IPS-NIHi11 (cell line): Measurements from ENCODE around the gene SRRD.
"Not testable (repeated sequence)": the region's sequence is repeated elsewhere in the genome, so short reads cannot be mapped to it uniquely, and the experiment has no call there.

Experiments
- DNase-seq: peaks from one replicate; pipeline ENCODE4 v3.0.0; 2012; ENCODE audit warnings: mixed read lengths, low spot score

Gene SRRD, protein sequence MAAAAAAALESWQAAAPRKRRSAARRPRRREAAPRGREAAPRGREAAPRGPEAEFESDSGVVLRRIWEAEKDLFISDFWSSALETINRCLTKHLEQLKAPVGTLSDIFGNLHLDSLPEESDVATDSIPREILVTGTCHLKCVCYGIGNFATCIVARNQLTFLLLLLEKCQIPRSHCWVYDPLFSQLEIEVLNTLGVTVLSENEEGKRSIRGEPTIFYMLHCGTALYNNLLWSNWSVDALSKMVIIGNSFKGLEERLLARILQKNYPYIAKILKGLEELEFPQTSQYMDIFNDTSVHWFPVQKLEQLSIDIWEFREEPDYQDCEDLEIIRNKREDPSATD

DNA sequence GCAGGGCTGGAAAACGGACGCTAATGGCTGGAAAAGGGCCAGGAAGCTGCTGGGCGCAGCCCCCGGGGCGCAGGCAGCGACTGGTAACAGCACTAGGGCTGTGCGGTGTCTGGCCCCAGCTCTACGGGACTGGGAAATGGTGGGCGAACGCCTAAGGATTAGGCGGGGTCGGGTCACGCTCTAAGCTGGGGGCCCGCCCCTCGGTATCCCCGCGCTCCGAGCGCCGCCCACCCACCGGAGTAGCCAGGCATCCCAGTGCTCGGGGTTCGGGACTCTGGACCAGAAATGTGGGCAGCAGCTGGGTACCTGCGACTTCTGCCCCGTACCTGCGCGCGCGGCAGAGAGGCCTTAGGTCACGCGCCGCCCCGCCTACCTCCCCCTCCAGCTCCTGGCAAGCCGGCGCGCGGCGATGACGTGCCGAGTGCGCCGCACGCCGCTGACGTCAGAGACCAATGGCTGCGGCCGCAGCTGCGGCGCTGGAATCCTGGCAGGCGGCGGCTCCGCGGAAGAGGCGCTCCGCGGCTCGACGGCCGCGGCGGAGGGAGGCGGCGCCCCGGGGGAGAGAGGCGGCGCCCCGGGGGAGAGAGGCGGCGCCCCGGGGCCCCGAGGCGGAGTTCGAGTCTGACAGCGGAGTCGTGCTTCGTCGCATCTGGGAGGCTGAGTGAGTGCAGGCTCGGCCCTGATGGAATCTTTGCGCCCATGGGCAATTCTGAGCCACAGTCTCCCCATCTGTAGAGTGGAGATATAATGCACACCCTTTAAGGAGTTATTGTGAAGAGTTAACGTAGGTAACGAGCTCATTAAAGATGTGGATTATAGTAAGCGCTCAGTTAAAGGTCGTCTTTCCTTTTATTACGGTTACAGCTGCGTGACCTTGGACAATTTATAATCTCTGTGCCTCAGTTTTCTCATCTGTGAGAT is at the start of gene SRRD, which contains the start of gene HPS4:
Gene SRRD, plus strand, starts transcription at position 439 of the 921 bp plus-strand sequence. Its CDS starts 14 bp downstream, at position 453.
Gene HPS4, minus strand, starts transcription at position 345 of the 921 bp plus-strand sequence. CDS start 2,021 bp downstream, outside the sequence.
- peak; percentile 98 for DNase-seq

DNA sequence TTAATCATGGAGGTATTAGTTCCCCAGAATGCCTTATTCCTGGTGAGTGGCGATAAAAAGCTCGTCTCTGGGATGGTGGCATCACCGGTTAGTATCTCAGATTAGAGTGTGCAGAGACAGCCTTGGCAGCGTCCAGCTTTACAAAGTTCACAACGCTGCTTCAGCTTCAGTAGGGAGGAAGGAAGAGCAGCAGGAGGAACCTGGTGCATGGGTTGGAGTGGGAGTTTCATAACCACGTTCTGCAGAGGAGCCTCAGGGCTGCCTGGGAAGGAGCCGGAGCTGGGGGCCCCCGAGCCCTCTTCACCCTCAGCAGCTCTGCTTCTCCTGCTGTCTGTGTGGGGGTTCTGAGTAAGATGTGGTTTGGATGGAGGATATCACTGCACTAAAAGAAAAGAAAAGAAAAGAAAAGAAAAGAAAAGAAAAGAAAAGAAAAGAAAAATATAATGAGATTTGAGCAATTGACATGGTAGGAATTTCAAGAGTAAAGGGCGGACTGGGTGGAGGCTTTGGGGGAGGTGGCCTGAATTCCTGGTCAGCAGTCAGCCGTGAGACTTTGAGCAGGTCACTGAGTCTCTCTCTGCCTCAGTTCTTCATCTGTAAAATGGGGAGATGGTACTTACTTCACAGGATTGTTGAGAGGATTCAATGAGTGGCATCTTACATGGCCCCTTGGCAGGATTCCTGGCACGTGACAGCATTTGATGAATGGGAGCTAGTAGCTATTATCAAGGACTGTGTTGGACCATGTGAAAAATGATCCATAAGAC is 48.2 kb upstream of the SRRD start:
- no peak for DNase-seq

DNA sequence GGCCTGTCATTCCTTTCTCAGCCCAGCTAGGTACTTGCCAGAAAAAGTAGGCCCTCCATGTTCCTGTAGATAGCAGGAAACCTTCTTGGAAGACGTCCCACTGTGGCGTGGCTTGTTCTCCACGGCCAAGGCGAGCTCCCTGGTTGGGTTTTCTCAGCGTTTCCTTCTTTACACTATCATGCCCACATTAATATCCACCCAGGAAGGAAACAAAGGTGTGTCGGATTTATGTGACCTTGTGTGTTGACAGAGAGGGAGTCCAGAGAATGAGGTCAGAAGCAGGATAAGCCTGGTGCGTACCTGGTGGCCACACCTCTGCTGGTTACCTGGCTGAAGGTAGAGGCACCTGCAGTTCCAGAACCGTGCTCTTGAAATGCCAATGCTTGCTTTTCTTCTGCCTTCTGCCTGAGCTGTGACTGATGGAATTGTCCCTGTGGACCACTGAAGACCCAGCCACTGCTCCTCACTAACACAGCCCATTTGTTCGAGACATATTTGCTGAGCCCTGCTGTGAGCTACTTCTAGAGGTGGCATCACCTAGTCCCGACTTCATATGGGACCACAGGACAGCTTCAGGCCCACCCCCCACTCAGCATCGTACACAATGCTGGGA is 46.7 kb upstream of the SRRD start:
- DNase-seq, result no peak

DNA sequence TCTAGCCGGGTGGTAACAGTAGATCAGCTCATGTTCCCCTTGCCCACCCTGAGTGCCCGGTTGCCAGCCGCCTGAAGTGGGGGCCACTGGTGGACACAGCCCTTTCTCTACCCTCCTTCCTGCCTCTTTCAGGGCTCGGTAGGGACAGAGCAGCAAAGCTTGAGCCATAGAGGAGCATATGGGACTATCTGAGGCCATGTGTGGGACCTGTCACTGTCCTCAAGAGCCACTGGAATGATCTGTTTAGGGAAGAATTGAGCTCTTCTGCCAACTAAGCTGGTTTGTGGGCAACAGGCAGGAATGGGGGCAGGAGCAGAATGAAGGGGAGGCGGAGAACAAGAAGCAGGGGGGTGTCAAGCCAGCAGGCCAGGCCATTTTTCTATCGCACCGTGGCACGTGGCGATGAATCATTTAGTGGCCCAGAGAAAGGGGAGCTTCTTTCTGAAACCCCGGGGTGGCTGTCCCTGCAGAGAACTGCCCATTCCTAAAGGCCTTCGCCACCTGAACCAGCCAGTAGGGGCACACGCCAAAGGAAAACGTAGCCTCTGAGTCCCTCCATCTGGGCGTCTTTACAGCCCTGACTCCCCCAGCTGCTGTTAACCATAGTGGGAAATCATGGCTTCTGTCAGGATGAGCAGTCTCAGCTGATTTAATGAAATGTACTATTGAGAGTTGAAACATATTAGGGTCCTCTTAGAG is 45.8 kb upstream of the SRRD start:
- peak; percentile 44 for DNase-seq

DNA sequence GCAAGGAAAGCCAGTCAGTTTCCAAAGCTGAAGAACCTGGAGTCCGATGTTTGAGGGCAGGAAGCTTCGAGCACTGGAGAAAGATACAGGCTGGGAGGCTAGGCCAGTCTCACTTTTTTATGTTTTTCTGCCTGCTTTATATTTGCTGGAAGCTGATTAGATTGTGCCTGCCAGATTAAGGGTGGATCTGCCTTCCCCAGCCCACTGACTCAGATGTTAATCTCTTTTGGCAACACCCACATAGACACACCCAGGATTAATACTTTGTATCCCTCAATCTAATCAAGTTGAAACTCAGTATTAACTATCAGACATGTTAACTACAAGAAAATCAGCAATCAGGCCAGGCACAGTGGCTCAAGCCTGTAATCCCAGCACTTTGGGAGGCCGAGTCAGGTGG is 44.9 kb upstream of the SRRD start:
- DNase-seq, result not testable (repeated sequence)

DNA sequence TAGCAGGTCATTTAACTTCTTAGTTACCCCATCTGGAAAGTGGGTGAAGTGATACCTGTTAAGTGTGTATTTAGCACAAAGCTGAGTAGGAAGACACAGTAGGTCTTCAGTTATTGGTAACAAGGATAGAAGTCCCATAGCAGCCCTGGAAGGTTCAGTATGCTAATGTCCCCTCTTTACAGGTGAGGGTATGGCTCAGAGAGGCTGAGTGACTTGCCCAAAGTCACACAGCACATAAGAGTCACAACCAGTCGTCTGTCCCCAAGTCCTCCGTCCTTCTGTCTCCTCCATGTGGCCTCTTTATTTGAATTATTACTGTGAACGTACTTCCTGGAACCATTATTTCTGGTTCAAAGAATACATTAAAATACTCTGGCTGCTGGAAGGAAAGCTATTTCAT is 44.1 kb upstream of the SRRD start:
- no peak for DNase-seq

DNA sequence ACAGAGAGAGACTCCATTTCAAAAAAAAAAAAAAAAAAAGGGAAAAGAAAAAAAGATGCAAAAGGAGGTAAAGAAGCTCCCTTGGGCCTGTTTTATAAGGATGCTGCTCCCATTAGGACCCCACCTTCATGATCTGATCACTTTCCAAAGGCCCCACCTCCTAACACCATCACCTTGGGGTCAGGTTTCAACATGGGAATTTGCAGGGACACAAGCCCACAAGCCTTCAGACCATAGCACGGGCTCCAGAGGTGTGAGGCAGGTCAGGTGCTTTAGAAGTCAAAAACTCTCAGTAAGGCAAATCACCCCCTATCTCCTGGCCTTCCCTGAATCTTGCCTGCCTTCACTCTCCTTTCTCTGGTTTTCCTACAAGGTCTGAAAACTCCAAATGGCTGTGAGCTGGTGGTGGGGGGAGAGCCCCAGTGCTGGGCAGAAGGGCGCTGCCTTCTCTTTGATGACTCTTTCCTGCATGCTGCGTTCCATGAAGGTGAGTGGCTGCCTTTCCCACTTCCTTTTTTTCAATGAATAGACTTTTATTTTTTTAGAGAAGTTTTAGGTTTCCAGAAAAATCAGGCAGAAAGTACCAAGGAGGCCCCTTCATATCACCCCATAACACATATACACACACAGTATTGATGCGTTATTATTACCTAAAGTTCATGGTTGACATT is 41.5 kb upstream of the SRRD start:
- peak; percentile 37 for DNase-seq

DNA sequence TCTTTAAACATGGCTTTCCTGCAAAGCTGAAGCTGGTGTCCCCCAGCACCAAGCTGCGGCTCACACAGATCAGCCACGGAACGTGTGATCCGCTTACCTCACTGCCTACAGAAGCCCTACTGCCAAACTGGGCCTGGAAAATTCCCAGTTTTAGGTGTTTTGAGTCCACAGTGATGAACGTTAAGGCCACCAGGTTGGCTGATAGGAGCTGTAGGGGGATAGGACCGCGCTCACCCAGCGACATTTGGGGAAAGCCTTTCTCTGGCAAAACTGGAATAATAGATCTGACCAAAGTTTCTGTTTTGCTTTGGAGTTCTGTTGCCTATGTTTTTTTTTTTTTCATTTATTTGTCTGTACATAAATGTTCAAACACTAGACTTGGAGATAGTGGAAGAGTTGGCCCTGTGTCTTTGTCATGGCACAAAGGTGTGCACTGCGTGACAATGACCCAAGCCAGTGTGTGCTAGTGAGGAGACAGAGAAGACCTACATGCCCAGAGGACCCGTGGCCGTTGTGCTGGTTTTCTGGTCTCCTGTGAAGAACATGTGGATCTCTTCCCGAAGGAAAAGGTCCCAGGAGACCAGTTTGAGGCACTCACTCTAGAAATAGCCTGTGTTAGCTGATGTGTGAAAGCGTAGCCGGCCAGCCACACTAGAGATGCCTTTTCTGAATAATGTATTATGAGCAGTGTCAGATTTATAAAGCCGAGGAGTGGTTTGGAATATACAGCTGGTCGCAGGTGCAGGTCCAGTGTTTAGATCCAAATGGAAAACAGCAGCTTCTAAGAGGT is 39.6 kb upstream of the SRRD start:
- DNase-seq, result no peak

DNA sequence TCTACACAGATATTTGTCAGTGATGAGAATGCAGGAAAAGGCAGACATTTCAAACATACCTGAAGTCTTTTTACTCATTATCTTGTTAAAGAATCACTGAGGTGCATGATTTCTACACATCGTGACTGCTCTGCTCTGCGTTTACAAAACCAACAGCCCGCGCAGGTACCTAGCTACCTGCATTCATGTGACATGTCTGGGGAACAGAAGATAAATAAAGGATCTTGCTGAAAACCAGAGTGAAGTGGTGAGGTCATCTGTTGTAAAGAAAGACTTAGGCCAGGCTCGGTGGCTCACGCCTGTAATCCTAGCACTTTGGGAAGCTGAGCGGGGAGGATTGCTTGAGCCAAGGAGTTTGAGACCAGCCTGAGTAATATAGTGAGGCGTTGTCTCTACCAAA is 38.9 kb upstream of the SRRD start:
- DNase-seq, result no peak

DNA sequence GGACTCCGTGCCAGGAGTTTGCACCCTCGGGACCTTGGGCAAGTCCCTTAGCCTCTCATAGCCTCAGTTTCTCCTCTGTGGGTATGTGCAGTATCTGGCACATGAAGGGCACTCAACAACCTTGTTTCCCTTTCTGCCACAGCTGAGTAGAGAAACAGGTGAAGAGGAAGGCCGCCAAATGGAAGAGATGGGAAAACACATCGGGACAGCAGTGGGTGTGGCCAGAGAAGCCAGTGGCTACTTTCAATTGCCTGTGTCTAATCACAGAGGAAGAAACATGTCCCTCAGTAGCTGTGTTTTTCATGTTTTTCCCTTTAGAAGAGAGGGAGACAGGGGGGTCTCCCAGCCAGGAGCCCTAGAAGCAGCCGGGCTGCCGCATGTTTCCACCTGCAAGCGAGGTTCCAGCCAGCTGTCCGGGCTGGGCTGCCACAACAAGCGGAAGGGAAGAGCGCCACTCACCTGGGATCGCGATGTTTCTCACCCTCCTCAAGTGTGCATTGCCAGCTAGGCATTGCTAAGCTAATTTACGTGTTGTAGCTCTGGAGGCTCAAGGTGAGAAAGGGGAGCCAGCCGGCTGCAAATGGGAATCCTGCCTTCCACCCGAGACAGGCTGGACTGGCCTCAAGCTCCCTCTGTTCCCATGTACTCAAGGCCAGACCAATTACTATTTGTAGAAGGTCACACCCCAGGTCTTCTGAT is 38.0 kb upstream of the SRRD start:
- DNase-seq, result no peak

DNA sequence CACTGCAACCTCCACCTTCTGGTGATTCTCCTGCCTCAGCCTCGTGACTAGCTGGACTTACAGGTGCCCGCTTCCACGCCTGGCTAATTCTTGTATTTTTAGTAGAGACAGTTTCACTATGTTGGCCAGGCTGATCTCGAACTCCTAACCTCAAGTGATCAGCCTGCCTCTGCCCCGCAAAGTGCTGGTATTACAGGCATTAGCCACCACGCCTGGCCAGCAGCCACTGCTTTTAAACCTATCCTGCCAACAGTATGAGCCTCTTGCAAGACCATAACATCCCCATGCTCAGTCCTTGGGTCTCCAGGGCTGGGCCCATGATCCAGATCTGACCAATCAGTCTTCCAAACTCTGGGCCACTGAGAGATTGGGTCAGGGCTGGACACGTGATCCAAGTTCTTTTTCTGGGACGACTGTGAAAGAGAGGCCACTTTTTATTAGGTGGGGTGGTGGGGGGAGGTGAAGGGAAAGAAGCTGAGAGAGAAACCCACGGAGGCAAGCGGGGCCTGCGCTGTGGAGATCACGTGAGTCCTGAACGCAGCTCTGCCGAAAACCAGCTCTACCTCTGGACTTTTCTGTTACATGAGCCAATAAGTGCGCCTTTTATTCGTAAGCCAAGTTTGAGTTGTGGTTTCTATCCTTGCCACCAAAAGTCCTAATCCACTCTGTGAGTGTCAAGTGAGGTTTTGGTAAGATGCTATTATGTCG is 36.7 kb upstream of the SRRD start:
- DNase-seq, result no peak

DNA sequence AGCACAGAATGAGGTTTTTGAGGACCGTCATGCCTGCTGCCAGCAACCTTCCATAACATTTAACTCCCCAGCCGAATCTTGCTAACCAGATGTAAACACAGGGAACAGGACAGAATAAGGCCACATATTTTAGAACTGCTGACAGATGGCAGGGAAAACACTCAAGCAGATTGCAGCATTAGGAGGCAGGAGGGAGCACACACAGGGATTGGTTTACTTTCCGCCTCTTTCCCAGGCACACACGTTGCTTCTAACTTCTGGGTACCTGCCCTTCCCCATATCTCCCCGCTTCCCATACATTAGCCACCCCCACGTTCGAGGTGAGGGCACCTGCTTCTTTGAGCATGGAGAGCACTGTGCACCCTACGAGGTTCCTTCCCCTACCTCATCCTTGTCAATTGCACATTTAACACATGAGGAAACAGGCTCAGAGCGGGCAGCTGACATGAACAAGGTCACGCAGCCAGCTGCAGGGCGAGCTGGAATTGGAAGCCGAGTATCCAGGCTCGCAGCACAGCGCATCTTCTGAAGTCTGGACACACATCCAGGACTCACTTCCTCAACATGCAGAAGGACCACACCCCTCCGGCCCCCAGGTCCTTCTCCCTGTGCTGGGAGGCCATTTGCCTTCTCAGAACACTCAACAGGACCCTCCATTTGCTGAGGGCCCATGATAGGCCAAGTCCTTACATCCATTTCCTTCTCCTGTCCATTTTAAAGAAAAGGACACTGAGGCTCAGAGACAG is 35.9 kb upstream of the SRRD start:
- no peak for DNase-seq

DNA sequence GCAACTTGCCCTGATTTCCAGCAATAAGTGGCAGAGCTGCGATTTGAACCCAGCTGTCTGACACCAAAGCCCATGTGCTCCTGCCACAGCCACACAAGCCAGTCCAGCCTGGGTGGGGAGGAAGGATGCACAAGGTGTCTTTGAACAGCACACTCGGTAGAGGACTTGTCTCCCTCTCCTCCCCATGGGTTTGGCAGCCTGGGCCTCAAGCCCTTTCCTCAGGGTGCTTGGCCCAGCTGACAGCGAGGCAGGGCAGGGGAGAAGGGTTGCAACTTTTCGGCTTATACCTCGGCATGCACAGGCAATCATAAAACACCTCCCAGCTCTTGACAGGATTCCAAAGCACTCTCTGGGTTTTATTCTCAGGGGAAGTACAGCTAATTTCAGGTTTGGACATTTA is 35.3 kb upstream of the SRRD start:
- DNase-seq, result no peak

DNA sequence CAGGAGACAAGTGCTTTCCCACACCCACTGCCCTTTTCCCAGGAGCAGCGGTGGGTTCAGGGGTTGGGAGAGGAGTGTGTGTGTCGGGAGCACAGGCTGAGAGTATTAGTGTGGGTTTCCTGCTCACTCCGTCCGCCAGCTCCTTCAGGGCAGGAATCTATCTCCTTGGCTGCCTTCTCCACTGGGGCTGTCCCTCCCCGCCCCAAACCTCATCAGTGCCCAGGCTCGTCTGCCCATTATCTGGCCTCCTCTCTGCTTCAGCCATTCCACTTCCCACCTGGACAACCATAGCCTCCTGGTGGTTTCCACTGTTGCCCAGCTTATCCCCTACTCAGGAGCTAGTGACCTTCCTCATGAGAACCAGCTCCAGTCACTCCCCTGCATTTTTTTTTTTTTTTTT is 34.7 kb upstream of the SRRD start:
- DNase-seq, result no peak

DNA sequence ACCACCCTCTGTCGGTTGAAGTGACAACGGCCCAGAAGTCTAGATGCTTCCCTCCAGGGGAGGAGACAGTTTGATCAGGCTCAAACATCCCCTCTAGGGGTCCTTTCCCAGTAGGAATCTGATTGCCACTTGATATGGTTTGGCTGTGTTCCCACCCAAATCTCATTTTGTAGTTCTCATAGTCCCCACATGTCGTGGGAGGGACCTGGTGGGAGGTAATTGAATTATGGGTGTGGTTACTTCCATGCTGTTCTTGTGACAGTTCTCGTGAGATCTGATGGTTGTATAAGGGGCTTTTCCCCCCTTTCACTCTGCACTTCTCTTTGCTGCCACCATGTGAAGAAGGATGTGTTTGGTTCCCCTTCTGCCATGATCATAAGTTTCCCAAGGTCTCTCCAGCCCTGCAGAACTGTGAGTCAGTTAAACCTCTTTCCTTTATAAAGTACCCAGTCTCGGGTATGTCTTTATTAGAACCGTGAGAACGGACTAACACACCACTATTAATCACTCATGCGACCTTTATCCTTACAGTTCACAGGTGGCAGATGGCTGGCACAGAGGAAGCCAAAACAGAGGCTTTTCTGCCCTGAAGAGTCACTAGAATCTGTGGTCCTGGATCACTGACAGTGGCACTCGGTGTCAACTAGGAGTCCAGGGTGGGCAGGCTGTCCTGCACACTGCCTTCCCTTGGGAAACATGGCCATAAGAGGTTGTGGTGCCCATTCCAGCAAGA is 33.1 kb upstream of the SRRD start:
- DNase-seq, result no peak

DNA sequence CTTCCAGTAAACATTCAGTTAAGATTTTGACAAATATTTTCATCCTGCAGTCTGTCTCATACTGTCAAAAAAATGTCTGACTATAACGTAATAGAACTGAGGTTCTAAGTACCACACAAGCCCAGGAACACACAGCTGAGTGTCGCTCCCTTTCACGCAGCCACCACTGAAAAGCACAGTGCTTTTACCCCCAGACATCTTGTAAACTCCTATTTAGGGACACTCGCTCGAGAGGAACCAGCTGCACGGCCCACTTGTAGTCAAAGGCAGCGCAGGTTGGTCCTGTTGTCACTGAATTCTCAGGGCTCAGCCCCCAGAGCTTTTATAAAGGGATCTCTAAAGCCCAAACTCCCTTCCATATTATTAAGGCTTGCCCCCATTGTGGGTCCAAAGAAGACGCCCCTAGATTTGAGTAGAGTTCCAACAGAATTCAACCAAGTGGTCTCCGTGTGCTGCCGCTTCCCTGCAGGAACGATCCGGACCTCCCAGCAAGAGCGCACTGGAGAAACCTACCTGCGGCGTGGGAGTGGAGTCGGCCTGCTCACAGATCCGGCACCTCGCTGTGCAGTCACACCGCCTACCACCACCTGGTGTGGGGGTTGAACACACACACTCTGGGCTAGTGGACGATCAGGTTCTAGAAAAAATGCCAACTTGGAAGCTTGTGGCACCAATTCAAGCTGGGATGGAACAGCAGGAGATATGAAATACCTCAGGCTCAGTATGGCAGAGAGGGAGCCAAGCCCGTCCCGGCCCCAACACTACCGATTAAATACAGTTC is 31.3 kb upstream of the SRRD start:
- peak; percentile 47 for DNase-seq
